Femur (tissue), 1 donor: Measurements from ENCODE around the gene ZNF620.
A peak's percentile ranks its signal among the peaks of the same experiment; 100 is the strongest.
"Not testable (repeated sequence)": the region's sequence is repeated elsewhere in the genome, so short reads cannot be mapped to it uniquely, and the experiment has no call there.

Experiments used
- DNase-seq: peaks from one replicate; pipeline ENCODE4 v3.0.0-alpha.2; 2017

The ZNF620 gene

DNA sequence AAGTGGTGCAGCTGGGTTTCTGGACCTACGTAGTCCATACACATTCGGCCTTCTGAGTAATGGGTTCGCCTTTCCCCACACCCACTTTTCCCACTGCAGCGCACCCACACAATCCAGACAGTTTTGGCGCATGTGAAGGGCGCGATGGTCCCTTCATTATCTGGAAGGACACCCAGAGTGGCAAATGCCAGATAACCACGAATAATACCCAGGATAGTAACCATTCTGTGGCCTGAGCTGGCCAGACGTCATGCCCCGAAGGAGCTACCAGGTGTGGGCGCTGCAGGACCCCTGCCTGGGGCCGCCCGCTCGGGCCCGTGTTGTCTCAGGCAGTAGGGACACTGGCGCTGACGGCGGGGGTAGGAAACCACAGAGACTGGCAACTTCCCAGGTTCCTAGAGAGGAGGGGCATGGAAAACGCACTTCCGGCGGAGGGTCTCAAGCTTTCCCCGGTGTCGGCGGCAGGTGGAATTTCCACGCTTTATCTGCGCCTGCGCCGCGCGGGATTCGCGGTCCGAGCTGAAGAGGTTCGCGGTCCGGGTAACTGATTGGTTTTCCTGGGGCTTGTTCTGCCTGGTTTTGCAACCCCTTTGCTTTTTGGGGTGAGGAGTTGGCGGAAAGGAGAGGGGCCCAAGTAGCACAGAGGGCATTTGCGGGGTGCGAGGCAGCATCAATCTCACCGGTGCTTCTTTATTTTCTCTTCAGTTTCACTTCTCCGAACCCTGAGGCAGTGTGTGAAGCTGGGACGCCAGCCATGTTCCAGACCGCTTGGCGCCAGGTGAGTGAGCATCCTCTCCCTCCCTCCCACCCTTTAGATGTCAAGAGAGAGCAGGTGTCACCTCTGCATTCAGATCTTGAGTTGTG lies at the start of gene ZNF620:
TSS of gene ZNF620 (plus strand) at position 441 of the 864 bp plus-strand sequence. CDS start at position 755, 314 bp downstream.
- peak; percentile 82 for DNase-seq

- DNase-seq: no peak
Measured at GRCh38 chr3:40456279-40456939, 49.4 kb upstream of the ZNF620 start.

DNA sequence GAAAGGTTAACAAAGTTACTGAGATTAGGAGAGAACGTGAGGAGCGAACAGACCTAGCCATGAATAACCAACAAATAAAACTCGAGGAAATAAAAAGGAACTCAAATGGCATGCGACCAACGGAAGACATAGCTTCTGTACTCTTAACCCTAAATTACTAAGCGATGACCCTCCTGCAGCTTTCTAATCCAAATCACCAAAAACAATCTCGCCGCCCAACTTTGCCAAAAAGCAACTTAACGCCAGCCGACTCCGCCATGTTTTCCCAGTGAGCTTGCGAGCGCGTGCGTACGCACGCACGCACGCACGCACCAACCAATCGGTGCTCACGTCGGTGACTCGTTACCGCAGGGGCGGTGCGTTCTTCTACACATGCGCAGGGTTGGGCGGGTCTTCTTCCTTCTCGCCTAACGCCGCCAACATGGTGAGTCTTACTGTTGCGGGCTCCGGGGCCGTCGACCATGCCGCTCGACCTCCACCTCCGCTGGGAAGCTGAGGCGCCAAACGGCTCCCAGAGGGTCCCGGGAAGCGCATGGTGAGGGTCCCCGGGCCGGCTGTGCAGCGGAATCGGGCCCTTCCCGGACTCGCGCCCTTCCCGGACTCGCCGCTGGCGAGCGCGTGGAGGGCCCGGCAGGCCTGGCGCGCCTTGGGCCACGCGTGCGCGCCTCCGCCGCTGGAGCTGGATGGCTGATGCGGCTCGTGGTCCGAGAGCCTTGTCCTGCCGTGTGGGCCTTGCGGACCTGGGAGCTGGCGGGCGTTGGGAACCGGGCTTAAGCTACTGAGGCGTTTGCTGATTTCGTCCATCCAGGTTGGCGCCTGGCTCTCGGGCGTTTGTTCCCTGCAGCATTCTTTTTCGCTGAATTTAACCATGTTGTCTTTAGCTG lies 48.7 kb upstream of the ZNF620 start, which contains the start of gene RPL14:
TSS of gene RPL14 (plus strand) at position 400 of the 884 bp plus-strand sequence. CDS start at position 533, 133 bp downstream.
- DNase-seq: peak; percentile 98

DNA sequence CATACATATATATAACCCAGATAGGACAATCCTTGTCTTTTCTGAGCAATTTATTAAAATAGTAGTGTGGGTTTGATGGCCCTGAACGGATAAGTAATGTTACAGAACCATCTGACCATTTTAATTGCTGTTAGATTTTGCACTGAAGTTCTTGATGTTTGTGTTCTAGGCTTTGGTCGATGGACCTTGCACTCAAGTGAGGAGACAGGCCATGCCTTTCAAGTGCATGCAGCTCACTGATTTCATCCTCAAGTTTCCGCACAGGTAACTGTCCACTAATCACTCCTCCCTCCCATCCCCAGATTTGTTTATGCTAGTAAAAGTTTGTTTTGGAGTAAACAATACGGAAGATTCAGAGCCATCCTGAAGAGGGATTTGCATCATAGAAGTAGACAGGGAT lies 47.4 kb upstream of the ZNF620 start:
- DNase-seq: no peak

- not testable (repeated sequence) for DNase-seq
Measured at GRCh38 chr3:40460481-40460880, 45.4 kb upstream of the ZNF620 start.

DNA sequence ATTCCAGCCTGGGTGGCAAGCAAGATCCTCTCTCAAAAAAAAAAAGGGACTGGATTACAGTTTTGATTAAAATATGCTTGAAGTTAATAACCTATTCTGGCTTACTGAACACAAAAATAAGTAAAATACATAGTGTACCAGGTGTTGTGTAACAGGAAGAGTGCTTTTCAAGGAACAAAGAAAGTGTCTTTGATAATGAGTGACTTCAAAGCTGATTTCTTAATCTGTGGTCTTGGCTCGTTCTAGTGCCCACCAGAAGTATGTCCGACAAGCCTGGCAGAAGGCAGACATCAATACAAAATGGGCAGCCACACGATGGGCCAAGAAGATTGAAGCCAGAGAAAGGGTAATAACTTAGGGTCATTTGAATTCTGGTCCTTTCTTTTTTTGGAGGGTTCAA lies 44.7 kb upstream of the ZNF620 start:
- DNase-seq: no peak

GRCh38 chr3:40462838-40463237 lies 43.0 kb upstream of the ZNF620 start:
- DNase-seq: not testable (repeated sequence)

- DNase-seq: no peak
Measured at GRCh38 chr3:40463579-40463978, 42.3 kb upstream of the ZNF620 start.

DNA sequence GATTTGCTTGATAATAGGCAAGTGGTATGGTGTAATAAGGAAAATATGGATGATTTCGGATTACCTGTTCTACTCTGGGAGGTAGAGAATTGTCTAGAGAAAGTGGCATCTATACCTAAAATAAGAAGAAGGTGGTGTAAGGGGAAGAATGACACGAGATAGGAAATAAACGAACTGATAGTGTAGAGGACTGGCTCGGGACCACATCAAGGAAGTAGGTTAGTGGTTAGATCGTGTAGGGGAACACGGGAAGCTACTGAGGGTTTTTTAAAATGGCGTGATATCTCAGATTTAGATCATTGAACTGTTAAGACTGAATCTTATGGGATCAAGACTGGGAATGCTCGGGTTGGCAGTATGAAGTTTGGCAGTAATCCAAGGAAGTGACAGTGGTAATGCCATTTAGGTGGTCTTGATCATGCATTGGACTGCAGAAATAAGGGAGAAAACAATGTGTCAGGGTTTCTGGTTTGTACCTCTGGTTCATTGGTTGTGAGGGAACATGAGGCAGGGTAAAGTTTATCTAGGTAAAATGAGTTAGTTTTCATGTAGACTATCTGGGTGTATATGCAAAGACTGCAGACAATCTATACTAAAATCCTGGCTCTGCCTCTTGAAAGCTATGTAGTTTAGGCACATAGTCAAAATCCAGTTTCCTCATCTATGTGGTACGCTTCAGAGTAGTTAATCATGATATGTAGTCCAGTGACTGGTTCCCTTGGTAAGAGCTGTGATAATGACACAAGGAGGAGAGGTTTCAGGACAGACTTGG lies 41.3 kb upstream of the ZNF620 start:
- DNase-seq: no peak

GRCh38 chr3:40465111-40465407 lies 40.8 kb upstream of the ZNF620 start:
- no peak for DNase-seq

- DNase-seq: no peak
Measured at GRCh38 chr3:40465456-40465855, 40.4 kb upstream of the ZNF620 start.

DNA sequence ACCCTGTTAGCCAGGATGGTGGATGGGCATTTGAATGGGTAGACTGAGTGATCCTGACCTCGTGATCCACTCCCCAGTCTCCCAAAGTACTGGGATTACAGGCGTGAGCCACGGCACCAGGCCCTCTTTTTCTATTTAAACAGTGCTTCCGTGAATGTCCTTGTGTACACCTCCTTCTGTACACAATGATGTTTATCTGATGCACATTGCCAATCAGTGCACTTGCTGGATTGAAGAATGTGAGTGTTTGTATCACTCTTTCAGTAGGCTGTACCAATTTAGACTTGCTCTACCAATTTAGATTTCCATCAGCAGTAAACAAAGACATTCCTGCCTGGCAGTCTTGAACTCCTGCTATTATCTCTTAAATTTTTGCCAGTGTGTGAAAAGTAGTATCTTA lies 37.8 kb upstream of the ZNF620 start:
- no peak for DNase-seq

DNA sequence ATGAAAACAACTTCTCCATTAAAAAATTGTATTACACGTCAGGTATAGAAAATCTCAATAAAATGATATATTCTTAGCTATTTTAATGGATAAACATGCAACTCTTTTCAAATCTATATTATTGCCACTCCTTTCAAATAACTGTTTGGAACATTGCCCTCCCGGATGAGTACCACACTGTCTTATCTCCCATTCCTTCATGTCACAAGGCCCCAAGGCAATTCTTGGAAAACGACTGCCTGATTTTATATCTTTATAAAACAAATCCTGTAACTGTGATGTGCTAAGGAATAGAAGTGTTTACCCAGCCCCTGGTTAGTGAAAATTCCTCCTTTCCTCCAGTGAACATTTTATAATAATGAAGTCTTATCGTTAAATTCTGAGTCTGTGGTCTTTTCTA lies 35.1 kb upstream of the ZNF620 start:
- DNase-seq: no peak

GRCh38 chr3:40476478-40477470 lies 29.1 kb upstream of the ZNF620 start, which contains the start of gene ZNF619:
Gene ZNF619, plus strand, starts transcription at chr3:40477122. Its CDS starts 858 bp downstream, at chr3:40477980.
- DNase-seq: peak; percentile 81

DNA sequence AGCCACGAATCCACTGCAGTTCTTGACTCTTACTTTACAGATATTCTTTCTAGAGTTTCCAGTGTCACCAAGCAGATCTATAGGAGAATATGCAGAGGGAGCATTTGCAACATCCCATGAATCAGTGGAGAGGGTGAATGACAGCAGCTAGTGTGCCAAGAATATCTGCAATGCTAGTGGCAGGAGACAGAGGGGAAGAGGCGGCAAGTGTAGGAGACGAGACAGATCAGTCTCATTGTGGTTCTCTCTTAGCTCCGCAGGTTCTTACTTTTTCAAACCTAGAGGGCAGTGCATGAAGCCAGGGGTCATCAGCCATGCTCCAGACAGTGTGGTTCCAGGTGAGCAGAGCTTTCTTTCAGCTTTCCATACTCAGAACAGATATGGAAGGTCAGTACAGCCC lies 28.2 kb upstream of the ZNF620 start:
- DNase-seq: no peak

DNA sequence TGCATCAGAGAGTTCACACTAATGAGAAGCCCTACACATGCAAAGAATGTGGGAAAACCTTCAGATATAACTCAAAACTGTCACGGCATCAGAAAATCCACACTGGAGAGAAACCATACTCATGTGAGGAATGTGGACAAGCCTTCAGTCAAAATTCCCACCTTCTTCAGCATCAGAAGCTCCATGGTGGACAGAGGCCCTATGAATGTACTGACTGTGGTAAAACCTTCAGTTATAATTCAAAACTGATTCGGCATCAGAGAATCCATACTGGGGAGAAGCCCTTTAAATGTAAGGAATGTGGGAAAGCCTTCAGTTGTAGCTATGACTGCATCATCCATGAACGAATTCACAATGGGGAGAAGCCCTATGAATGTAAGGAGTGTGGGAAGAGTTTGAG lies 18.7 kb upstream of the ZNF620 start:
- DNase-seq: no peak

GRCh38 chr3:40490916-40491315 lies 14.9 kb upstream of the ZNF620 start:
- no peak for DNase-seq

GRCh38 chr3:40494698-40495097 lies 11.1 kb upstream of the ZNF620 start:
- DNase-seq: no peak

GRCh38 chr3:40497288-40497687 lies 8.6 kb upstream of the ZNF620 start:
- no peak for DNase-seq

- no peak for DNase-seq
Measured at GRCh38 chr3:40499952-40500351, 5.9 kb upstream of the ZNF620 start.

DNA sequence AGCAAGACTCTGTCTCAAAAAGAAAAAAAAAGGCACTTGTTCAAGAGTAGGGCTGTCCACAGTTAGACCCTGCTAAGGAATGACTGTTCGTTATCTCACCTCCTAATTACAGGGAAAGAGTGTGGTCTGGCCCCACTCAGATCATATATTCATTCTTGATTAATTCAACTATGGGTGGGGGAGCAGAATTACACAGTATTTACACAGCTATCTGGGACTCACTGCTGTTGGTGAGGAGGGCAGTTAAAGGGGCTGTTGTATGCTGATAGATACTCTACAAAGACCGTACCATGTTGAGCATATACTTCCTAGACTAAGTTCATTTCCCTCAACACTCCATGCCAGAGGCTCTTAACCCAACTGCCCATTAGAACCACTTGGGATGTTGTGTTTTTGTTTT lies 3.8 kb upstream of the ZNF620 start:
- DNase-seq: no peak
